ENCODE measurements around the gene RNF144A. TPM values are rescaled to one million over a fixed set of nuclear protein-coding genes. Genes with fewer than 3 reads are reported as not detected.
A peak's percentile ranks its signal among the peaks of the same experiment; 100 is the strongest.

The RNF144A gene, protein sequence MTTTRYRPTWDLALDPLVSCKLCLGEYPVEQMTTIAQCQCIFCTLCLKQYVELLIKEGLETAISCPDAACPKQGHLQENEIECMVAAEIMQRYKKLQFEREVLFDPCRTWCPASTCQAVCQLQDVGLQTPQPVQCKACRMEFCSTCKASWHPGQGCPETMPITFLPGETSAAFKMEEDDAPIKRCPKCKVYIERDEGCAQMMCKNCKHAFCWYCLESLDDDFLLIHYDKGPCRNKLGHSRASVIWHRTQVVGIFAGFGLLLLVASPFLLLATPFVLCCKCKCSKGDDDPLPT
- total RNA-seq (2016; rRNA removed; fragmentation: Illumina TruSeq; extraction: Trizol) (16.5 and 20.8 TPM in 2 replicates), polyA plus RNA-seq (2011; rRNA removed) (13.2 and 13.9 TPM in 2 replicates), polyA minus RNA-seq (2011; rRNA and poly(A)+ RNA removed; ENCODE audit: low replicate concordance) (0.12 and 37.2 TPM in 2 replicates), Bru-seq, nascent RNA (percentile 84 among the genes with signal in this experiment), BruChase-seq, experiment 1, labeled RNA remaining after a 6-hour chase (percentile 78 among the genes with signal in this experiment), BruChase-seq, experiment 2, labeled RNA remaining after a 2-hour chase (percentile 85 among the genes with signal in this experiment)
- total RNA-seq (2016; cell fraction: cytosol; rRNA removed; fragmentation: Illumina TruSeq; extraction: Trizol; ENCODE audit: low read depth) = 12.0 and 16.8 TPM in 2 replicates
- total RNA-seq (2016; cell fraction: insoluble cytoplasmic fraction; rRNA removed; fragmentation: Illumina TruSeq; extraction: Trizol) = 16.0 and 19.8 TPM in 2 replicates
- 19.8 and 25.4 TPM in 2 replicates for total RNA-seq (2016; cell fraction: membrane; rRNA removed; fragmentation: Illumina TruSeq; extraction: Trizol)
- total RNA-seq (2016; cell fraction: nucleus; rRNA removed; fragmentation: Illumina TruSeq; extraction: Trizol) = 21.0 and 24.6 TPM in 2 replicates
- polyA plus RNA-seq (2011; cell fraction: cytosol; rRNA removed) = 11.3 and 13.1 TPM in 2 replicates
- polyA plus RNA-seq (2011; cell fraction: nucleus; rRNA removed) = 14.7 and 16.7 TPM in 2 replicates
- polyA plus RNA-seq (2012) = 3.4 and 4.4 TPM in 2 replicates
- polyA plus RNA-seq (2016; cell fraction: cytosol; fragmentation: Illumina TruSeq; extraction: Trizol; ENCODE audit: low read depth) = 6.8 and 7.8 TPM in 2 replicates
- 17.5 and 19.7 TPM in 2 replicates for polyA plus RNA-seq (2016; cell fraction: insoluble cytoplasmic fraction; fragmentation: Illumina TruSeq; extraction: Trizol; ENCODE audit: low read depth)
- 10.7 and 11.4 TPM in 2 replicates for polyA plus RNA-seq (2016; cell fraction: membrane; fragmentation: Illumina TruSeq; extraction: Trizol; ENCODE audit: low read depth)
- polyA plus RNA-seq (2016; cell fraction: nucleus; fragmentation: Illumina TruSeq; extraction: Trizol; ENCODE audit: insufficient read depth, low read depth) = 15.5 and 16.5 TPM in 2 replicates
- polyA minus RNA-seq (2011; cell fraction: cytosol; rRNA and poly(A)+ RNA removed) = 17.1 and 17.7 TPM in 2 replicates
- polyA minus RNA-seq (2011; cell fraction: nucleus; rRNA and poly(A)+ RNA removed) = 29.2 and 36.2 TPM in 2 replicates
- long read RNA-seq, experiment 1, partial matches to known transcripts = 1 of 2 reads
- long read RNA-seq, experiment 1, other reads (novel, unspliced or antisense) = 1 of 2 reads
- long read RNA-seq, experiment 2, partial matches to known transcripts = 2 of 22 reads
- long read RNA-seq, experiment 2, other reads (novel, unspliced or antisense) = 20 of 22 reads

- Histone ChIP-seq H2AFZ (ENCODE audit: low read length) (peak within 1 kb of the TSS; percentile 91), H3K4me3 (replicated peaks in 1 of 3; ENCODE audit: insufficient read depth in 1 of 3, low read depth in 2 of 3, low read length in 3 of 3) (peak within 1 kb of the TSS; percentile 68 to 83 (median 71)), H3K36me3 (replicated peaks in 1 of 2; ENCODE audit: control insufficient read depth in 1 of 2, insufficient read depth in 2 of 2, low read length in 2 of 2) (no peaks in the 10 kb centered on the region), H3K9ac (ENCODE audit: insufficient read depth, low read depth, low read length) (peak within 1 kb of the TSS; percentile 61), H3K9me3 (ENCODE audit: low read length) (no peaks in the 10 kb centered on the region), H3K27me3 (ENCODE audit: control insufficient read depth in 1 of 2, insufficient read depth in 2 of 2, low read length in 2 of 2) (peaks cover 1 to 12% of the 10 kb centered on the region in 2 experiments; a peak in 2 of 5 replicates), H3K79me2 (ENCODE audit: insufficient read depth, low read length) (peaks cover 4% of the 10 kb centered on the region), H3K4me1 (ENCODE audit: insufficient read depth, low read length) (peaks cover 74% of the 10 kb centered on the region), H3K4me2 (ENCODE audit: low read depth, low read length) (peak within 1 kb of the TSS; percentile 90), H4K20me1 (ENCODE audit: insufficient read depth, low read length) (peaks cover 15% of the 10 kb centered on the region; the same call in 1 of the 2 replicates), H3K27ac (ENCODE audit: extremely low read length, insufficient read depth, low read length) (no peak within 1 kb of the TSS)
- 3% methylated on average over 14 of the region's 90 CpGs for whole genome bisulfite sequencing (ENCODE audit: low lambda C conversion rate)
- FAIRE-seq = no peak
- POLR2A ChIA-PET = interaction anchor here (1.6 kb wide), 1 partner anchor 41 kb away, joined by 4 read pairs; no protein-coding TSS in a partner anchor
- BruUV-seq (replicated peaks) = no TSS peak
- in situ Hi-C loops (cut with HindIII; ENCODE audit: extremely low pct_ligation_motif_present, low pct_unique_long_range_greater_than_20kb) = no loop called here
- intact Hi-C loops (cut with micrococcal nuclease; ENCODE audit: unreplicated experiment) = no loop called here
- ATAC-seq = peak; percentile 40
- DNase-seq (ENCODE audit: low spot score) = no peak
- CTCF ChIA-PET (ENCODE audit: low intra/inter-chr PET ratio, low total read pairs) = interaction anchor here (1.3 to 1.4 kb wide), 2 partner anchors 20 to 121 kb away, joined by 3 read pairs; no protein-coding TSS in a partner anchor
- no peak for TF ChIP-seq DDIT3 (CRISPR knock-in tag; IDR thresholded peaks at IDR 0.05)
- TF ChIP-seq ZFP62 (CRISPR knock-in tag; IDR thresholded peaks at IDR 0.05) = no peak
- peak; percentile 84 for TF ChIP-seq ZNF121 (CRISPR knock-in tag; IDR thresholded peaks at IDR 0.05)
- TF ChIP-seq MXD1 (CRISPR knock-in tag; IDR thresholded peaks at IDR 0.05) = peak; percentile 46; the same call in 1 of the 2 replicates
- no peak for TF ChIP-seq ERF (CRISPR knock-in tag; IDR thresholded peaks at IDR 0.05)
- peak; percentile 77 for TF ChIP-seq ZNF687 (CRISPR knock-in tag; IDR thresholded peaks at IDR 0.05)
- TF ChIP-seq ZNF563 (CRISPR knock-in tag; IDR thresholded peaks at IDR 0.05) = no peak
- no peak for TF ChIP-seq NR2F2 (IDR thresholded peaks at IDR 0.05; ENCODE audit: borderline replicate concordance, low read depth)
- TF ChIP-seq ZNF782 (CRISPR knock-in tag; IDR thresholded peaks at IDR 0.05; ENCODE audit: borderline replicate concordance) = no peak
- TF ChIP-seq SIN3A (IDR thresholded peaks at IDR 0.05; ENCODE audit: borderline replicate concordance, low read depth, low read length) = peak; percentile 44; the same call in 1 of the 2 replicates
- TF ChIP-seq PHF8 (CRISPR knock-in tag; IDR thresholded peaks at IDR 0.05) = peak; percentile 45; the same call in 1 of the 2 replicates
These were observed at the start of gene RNF144A for GRCh38 chr2:6917071-6917760. Gene RNF144A, plus strand, starts transcription at chr2:6917412. Its CDS starts 79,515 bp downstream, at chr2:6996927.

Measured in HepG2 (cell line).